RWPE2 (cell line): ENCODE measurements around the gene COL1A1.

Source experiments
- ATAC-seq: fragments of 200-7000 bp; cut with Tn5 transposase; 3 replicates; pipeline ENCODE4 v1.9.1; 2021; ENCODE audit warnings: low read depth
- DNase-seq: peaks from one replicate; pipeline ENCODE4 v3.0.0-alpha.2; 2020; ENCODE audit warnings: low spot score
- H3K27ac ChIP-seq: fragments of 450-650 bp; 2 replicates; pipeline ENCODE4 v1.5.1; 2017; ENCODE audit warnings: mild to moderate bottlenecking; ENCODE audit not compliant: poor library complexity, severe bottlenecking
- H3K27me3 ChIP-seq: fragments of 250-450 bp; sonication (Bioruptor Pico); 2 replicates; pipeline ENCODE4 v1.5.1; 2021; ENCODE audit warnings: mild to moderate bottlenecking, moderate library complexity; ENCODE audit not compliant: insufficient read depth, poor library complexity, severe bottlenecking
- H3K36me3 ChIP-seq: fragments of 250-450 bp; sonication (Bioruptor Pico); 2 replicates; pipeline ENCODE4 v1.5.1; 2020; ENCODE audit warnings: low read depth, mild to moderate bottlenecking, moderate library complexity
- H3K4me1 ChIP-seq: fragments of 250-450 bp; sonication (Bioruptor Pico); 2 replicates; pipeline ENCODE4 v1.5.1; 2021; ENCODE audit warnings: mild to moderate bottlenecking, moderate library complexity; ENCODE audit not compliant: insufficient read depth, poor library complexity, severe bottlenecking
- H3K4me3 ChIP-seq: fragments of 250-450 bp; sonication (Bioruptor Pico); 2 replicates; pipeline ENCODE4 v1.5.1; 2021; ENCODE audit warnings: mild to moderate bottlenecking, moderate library complexity; ENCODE audit not compliant: severe bottlenecking
- H3K9me3 ChIP-seq: fragments of 250-450 bp; sonication (Bioruptor Pico); 2 replicates; pipeline ENCODE4 v1.5.1; 2021; ENCODE audit warnings: mild to moderate bottlenecking, moderate library complexity; ENCODE audit not compliant: severe bottlenecking
- CTCF ChIP-seq: fragments of 450-650 bp; IDR thresholded peaks from one replicate; pipeline ENCODE4 v1.5.1; 2017; ENCODE audit warnings: mild to moderate bottlenecking, moderate library complexity; ENCODE audit not compliant: poor library complexity, severe bottlenecking

The COL1A1 gene

GRCh38 chr17:50164697-50164988, 36.8 kb downstream of the COL1A1 start:
- DNase-seq (no peak), ATAC-seq (no peak)
- no peak for TF ChIP-seq CTCF
- Histone ChIP-seq H3K4me3 (no peak overlapping the region), H3K27ac (no peak overlapping the region), H3K27me3 (no peaks in the 10 kb centered on the region), H3K4me1 (no peaks in the 10 kb centered on the region), H3K9me3 (no peaks in the 10 kb centered on the region), H3K36me3 (no peaks in the 10 kb centered on the region)

GRCh38 chr17:50163843-50164696, 37.4 kb downstream of the COL1A1 start:
- Histone ChIP-seq H3K36me3 (no peaks in the 10 kb centered on the region), H3K9me3 (no peaks in the 10 kb centered on the region), H3K4me3 (no peak overlapping the region), H3K27ac (no peak overlapping the region), H3K4me1 (no peaks in the 10 kb centered on the region), H3K27me3 (no peaks in the 10 kb centered on the region)
- DNase-seq, result no peak
- no peak for ATAC-seq
- no peak for TF ChIP-seq CTCF

GRCh38 chr17:50162466-50163254, 38.8 kb downstream of the COL1A1 start:
- TF ChIP-seq CTCF, result no peak
- Histone ChIP-seq H3K4me3 (no peak overlapping the region), H3K27ac (no peak overlapping the region), H3K4me1 (no peaks in the 10 kb centered on the region), H3K27me3 (no peaks in the 10 kb centered on the region), H3K9me3 (no peaks in the 10 kb centered on the region), H3K36me3 (no peaks in the 10 kb centered on the region)
- ATAC-seq (no peak), DNase-seq (no peak)

GRCh38 chr17:50161911-50162288, 39.5 kb downstream of the COL1A1 start:
- H3K9me3 ChIP-seq, result no peaks in the 10 kb centered on the region
- no peaks in the 10 kb centered on the region for H3K27me3 ChIP-seq
- no peak overlapping the region for H3K27ac ChIP-seq
- no peaks in the 10 kb centered on the region for H3K36me3 ChIP-seq
- H3K4me3 ChIP-seq, result no peak overlapping the region
- DNase-seq (no peak), ATAC-seq (no peak)
- no peak for TF ChIP-seq CTCF
- H3K4me1 ChIP-seq, result no peaks in the 10 kb centered on the region
